ENCODE results near the gene CFAP299.
A peak's percentile ranks its signal among the peaks of the same experiment; 100 is the strongest.

Gene CFAP299

DNA sequence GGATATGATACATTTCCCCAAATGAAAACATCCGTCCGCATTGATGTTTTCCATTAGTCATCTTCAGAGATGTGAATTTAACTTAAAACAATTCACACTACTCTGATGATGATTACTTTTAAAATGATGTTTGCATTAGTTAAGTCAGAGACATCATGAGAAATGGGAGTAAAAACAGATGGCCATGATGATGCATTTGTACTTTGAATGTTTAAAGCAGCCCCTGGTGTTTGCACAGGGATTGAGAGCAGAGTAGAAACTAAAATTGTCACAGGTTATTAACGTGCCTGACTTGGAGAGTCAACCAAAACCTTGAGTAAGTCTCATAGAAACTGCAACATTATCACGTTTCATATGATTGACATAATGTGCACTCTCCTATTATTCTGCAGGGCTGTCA is 117.2 kb downstream of the CFAP299 start:
- DNase-seq = no peak

DNA sequence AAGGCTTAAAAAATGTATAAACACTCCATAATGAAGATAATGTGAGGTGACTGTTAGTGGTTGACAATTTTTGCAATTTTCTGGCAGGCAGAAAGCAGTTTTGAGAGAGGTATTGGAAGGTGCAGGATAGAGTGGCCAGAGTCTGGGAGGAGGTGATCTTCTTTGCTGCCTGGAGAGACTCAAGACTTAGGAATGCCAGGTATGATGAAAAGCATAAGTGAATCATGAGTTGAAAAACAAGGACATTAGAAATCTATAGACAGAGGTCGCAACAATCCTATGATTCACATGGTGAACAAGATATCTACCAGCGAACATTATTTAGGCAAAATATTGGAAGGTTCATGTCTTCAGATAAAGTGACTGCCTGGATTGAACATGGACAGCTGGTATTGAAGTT is 118.5 kb downstream of the CFAP299 start:
- DNase-seq = no peak

DNA sequence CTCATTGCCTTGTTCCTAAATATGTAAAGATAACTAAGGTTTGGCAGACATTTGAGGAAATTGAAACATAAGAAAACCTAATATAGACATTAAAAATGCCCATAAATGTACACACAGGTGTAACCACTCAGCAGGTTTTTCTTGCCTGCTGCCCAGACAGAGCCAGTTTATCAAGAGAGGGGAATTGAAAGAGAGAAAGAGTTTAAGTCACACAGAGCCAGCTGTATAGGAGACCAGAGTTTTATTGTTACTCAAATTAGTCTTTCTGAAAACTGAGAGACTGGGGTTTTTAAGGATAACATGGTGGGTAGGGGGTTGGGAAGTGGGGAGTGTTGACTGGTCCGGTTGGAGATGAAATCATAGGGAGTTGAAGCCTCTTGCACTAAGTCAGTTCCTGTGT is 119.0 kb downstream of the CFAP299 start:
- DNase-seq = no peak

DNA sequence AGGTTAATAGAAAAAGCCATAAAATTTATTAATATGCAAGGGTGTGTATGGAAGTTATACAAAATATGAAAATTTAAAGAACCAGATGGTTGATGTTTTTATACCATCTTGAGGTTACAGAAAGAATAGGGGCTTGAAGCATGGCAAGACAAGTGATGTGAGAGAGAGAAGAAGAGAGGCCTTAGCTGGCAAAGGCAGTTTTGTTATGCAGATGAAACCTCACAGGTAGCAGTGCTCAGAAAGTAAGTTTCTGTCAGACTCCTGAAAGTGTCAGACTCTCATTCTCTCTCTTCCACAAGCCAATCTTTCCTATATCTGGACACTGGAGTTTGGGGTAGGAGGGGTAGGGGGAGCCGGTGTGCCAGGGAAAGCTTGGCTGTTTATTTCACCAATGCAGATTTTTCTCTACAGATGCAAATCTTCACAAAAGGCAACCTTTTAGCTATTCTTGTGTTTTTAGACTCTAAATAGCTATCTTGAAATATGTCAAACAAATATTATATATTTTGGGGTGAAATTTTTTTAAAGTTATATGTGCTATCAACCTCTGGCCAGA is 124.5 kb downstream of the CFAP299 start:
- DNase-seq = no peak

DNA sequence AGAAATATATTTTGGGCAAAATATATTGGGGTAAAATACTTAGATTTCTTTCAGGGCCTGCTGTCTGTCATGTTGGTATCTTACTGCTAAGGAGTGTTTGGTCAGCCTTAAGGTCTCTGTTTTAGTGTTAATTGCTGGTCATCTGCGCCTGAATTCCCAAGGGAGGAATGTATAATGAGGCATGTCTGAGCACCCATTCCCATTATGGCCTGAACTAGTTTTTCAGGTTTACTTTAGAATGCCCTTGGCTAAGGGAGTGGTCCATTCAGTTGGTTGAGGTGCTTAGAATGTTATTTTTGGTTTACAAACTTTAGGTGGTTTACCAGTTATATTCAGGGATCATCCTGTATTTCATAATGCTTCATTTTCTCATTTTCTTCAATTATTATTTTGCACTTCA is 125.9 kb downstream of the CFAP299 start:
- DNase-seq = no peak

DNA sequence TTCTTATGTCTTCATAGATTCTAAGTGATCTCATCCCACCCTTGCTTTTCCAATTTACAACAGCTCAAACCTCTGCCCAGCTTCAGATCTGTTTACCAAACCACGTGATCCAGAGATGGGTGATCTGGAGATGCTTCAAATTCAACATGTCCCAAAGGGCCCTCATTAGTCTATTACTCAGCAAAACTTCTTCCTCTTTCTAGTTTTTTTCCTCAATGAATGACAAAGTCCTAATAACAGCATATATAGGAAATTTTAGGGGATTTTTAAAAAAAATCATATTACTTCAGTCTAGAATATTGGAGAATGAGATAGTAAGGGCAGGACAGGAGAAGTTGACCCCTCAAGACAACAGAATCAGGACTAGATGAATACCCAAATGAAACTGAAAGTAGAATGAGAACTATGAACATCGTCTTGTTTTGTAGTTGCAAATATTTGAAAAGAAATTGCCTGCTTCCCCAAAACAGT is 127.1 kb downstream of the CFAP299 start:
- DNase-seq = no peak

- DNase-seq = no peak
These were observed 128.0 kb downstream of the CFAP299 start for GRCh38 chr4:80463509-80463908.

- DNase-seq = no peak
These were observed 129.7 kb downstream of the CFAP299 start for GRCh38 chr4:80465238-80465637.

GRCh38 chr4:80465736-80466135 is 130.2 kb downstream of the CFAP299 start:
- DNase-seq = no peak

DNA sequence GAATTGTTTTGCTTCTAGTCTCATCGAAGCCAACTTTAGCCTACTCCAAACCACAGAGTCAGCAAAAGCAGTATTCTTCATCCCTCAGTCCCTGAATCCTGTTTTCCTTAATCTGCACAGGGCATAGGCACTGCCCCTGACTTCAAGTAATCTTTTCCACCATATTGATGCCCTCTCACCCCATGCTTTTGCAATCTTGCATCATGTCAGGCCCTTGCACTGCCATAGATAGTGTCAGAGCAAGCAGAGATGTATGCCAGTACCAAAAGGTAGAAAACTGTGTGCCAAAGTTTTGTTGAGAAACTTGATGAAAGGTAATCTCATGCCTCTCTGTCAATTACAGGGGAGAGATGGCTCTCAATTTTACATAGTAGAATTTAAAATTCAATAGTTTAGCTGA is 131.1 kb downstream of the CFAP299 start:
- DNase-seq = no peak

DNA sequence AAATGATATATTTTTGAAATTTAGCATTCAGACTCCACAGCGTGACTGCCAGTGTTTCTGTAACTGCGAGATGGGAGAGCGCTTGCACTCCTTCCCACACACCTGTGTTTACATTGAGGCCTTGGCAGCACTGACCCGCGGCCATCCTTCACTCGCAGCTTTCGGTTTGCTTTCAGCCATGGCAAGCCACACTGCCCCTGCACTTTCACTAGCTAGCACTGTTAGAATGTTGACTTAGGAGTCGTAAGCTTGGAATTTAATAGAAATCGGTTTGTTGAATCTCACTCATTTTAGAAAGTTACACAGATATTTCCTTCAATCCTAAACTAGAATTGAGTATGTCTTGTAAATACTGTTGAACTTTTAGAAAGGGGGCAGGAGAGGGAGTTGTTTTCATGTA is 136.2 kb downstream of the CFAP299 start:
- DNase-seq = no peak

DNA sequence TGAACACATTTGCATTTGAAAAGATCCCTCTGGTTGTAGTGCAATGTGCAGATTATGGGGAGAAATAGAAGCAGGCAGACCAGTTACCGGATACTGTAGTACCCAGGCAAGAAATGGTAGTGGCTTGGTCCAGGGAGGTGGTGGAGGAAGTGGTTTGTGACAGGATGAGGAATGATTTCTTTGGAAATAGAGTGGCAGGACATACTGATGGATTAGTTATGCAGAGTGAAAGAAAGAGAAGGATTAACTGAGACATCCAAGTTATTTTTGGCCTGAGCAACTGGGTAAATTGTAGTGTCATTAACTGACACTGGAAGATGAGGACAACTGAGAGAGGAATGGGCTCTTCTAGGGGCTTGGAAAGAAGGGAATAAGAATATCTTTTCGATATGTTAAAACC is 139.7 kb downstream of the CFAP299 start:
- DNase-seq = no peak

- no peak for DNase-seq
These were observed 140.3 kb downstream of the CFAP299 start for GRCh38 chr4:80475798-80476197.

- no peak for DNase-seq
These were observed 149.2 kb downstream of the CFAP299 start for GRCh38 chr4:80484712-80485111.

- DNase-seq = no peak
These were observed 151.1 kb downstream of the CFAP299 start for GRCh38 chr4:80486603-80487002.

- no peak for DNase-seq
These were observed 154.3 kb downstream of the CFAP299 start for GRCh38 chr4:80489798-80490197.

DNA sequence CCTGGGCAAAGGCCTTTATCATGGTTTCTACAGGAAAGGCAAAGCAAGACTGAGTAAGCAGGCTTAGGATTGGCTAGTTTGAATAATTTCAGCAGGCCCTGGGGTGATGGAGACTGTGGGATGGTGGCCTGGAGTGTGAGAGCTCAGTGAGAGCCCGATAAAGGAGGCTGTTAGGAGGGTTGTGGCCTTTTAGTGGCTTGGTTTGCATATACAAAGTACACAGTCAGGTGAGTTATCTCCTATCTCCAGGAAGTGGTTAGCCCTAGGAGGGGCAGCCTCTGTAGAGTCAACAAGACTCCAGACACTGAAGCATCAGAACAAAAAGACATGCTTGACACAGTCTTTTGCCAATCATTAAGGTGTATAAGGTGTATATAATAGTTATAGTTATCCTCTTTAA is 157.2 kb downstream of the CFAP299 start:
- DNase-seq = peak in 1 of 2 experiments; percentile 38

GRCh38 chr4:80495865-80496264 is 160.3 kb downstream of the CFAP299 start:
- DNase-seq = no peak

DNA sequence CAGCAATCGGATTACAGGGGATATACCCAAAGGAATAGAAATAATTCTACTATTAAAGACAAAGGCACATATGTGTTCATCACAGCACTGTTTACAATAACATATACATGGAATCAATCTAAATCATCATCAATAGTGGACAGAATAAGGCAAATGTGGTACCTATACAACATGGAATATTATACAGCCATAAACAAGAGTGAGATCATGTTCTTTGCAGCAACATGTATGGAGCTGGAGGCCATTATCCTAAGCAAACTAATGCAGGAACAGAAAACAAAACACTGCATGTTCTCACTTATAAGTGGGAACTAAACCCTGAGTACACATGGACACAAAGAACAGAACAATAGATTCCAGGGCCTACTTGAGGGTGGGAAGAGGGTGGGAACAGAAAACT is 163.2 kb downstream of the CFAP299 start:
- no peak for DNase-seq

GRCh38 chr4:80500613-80501012 is 165.1 kb downstream of the CFAP299 start:
- peak in 1 of 2 experiments; percentile 6 for DNase-seq

- no peak for DNase-seq
These were observed 171.5 kb downstream of the CFAP299 start for GRCh38 chr4:80507077-80507476.

DNA sequence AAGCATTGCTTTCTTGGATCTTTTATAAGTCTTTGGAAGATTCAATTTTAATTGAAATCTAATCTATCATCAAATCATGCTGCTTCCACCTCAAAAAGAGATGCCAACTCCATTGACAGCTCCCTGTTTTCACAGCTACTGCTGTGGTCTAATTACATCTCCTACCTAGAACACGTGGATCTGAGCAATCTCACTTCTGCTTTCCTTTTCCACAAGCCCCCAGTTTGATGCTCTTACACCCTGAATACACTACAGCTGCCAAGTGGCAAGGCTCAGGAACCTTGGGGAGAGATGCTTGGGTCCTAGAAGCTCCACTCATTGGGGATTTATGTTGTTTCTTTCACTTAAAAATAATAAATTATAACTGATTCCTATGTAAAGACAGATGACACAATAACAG is 172.0 kb downstream of the CFAP299 start:
- no peak for DNase-seq

DNA sequence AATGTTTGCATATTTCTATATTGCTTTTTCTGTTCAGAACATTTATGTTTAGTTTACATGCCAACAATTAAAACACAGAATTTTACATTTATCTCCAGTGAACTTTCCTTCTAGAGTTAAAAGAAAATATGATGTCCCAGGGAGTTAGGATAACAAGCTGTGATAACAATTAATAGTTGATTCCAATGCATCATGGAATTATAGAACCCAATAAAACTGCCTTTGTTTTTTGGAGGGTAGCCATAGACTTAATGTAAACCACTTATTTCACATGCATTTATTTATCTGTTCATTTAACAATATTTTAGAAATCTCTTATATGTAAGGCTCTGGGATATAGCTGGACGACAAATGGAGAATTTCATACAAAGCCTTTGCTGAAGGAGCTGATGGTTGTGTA is 180.0 kb downstream of the CFAP299 start:
- DNase-seq = no peak

DNA sequence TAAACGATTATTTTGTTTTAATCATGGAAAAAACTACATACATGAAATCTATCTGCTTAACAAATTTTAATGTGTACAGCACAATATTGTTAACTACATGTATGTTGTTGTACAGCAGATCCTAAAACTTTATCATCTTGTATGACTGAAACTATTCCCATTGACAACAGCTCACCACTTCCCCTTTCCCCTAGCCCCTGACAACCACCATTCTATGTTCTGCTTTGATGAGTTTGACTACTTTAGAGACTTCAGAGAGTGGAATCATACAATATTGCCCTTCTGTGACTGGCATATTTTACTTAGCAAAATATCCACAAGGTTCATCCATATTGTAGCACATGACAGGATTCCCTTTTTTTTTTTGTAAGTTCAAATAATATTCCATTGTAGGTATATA is 185.9 kb downstream of the CFAP299 start:
- no peak for DNase-seq

- DNase-seq = no peak
These were observed 191.2 kb downstream of the CFAP299 start for GRCh38 chr4:80526697-80527096.

DNA sequence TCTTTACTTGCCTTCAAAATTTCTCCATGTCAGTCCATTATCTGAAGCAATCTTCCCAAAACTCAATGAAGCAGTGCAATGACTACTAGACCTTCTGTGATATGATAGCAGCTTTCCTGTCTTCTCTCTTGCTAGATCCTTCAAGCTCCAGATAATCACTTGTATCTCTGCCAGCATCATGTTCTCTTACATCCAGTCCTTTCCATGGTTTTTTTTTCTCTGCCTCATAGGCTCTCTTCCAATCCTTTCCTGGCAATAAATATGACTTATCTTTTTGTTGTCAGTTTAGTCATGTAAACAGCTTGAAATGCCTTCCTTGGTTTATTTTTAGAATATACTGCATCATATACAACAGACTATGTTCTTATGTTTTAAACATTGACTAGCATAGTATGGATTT is 193.5 kb downstream of the CFAP299 start:
- DNase-seq = no peak

Data from stimulated activated CD4-positive, alpha-beta T cell treated with anti-CD3 and anti-CD28 coated beads, Interleukin-4, amount 100 ng/mL, for 4 hours (primary cell).